ENCODE measurements around the gene FSD1L.

FSD1L gene

DNA sequence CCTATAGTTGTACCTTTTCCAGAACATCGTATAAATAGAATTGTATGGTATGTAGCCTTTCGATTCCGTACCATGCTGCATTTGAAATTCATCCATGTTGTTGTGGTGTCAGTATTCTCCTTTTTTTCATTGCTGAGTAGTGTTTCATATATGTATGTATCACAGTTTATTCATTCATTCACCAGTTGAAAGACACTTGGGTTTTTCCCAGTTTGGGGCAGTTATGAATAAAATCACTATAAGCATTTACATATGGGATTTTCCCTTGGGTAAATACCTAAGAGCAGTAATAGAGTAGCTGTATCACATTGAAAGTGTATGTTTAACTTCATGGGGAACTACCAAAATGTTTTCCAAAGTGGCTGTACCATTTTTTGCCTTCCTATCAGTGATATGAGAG, 94.0 kb downstream of the FSD1L start:
- Histone ChIP-seq H3K36me3 (ENCODE audit: control insufficient read depth in 2 of 2, insufficient read depth in 1 of 2, low read length in 2 of 2) (peaks cover 0 to 10% of the 10 kb centered on the region in 2 experiments; a peak in 1 of 3 replicates), H3K9me3 (ENCODE audit: control insufficient read depth, insufficient read depth, low read depth, low read length) (no peaks in the 10 kb centered on the region), H3K4me3 (ENCODE audit: low read depth, low read length) (no peak overlapping the region), H3K27ac (ENCODE audit: extremely low read depth, low read depth, low read length) (no peak overlapping the region), H3K4me1 (ENCODE audit: control insufficient read depth, insufficient read depth, low read length) (no peaks in the 10 kb centered on the region)
- TF ChIP-seq ZNF274 (IDR thresholded peaks at IDR 0.05; ENCODE audit: low read length) (no peak), ZNF274 (tag by site-specific recombination; IDR thresholded peaks at IDR 0.05; ENCODE audit: borderline replicate concordance) (no peak), ZNF112 (tag by site-specific recombination; IDR thresholded peaks at IDR 0.05) (no peak), ZNF530 (tag by site-specific recombination; IDR thresholded peaks at IDR 0.05; ENCODE audit: low read depth) (no peak), ZNF777 (tag by site-specific recombination; IDR thresholded peaks at IDR 0.05; ENCODE audit: borderline replicate concordance) (no peak), FEZF1 (tag by site-specific recombination; IDR thresholded peaks at IDR 0.05) (no peak), ZFHX2 (tag by site-specific recombination; conservative IDR thresholded peaks at IDR 0.05) (no peak), ZNF596 (tag by site-specific recombination; IDR thresholded peaks at IDR 0.05) (no peak), ZBTB7A (tag by site-specific recombination; IDR thresholded peaks at IDR 0.05; ENCODE audit: low read depth) (no peak), ZNF600 (tag by site-specific recombination; IDR thresholded peaks at IDR 0.05) (no peak), AEBP2 (tag by site-specific recombination; IDR thresholded peaks at IDR 0.05; ENCODE audit: borderline replicate concordance) (no peak), ZNF558 (tag by site-specific recombination; IDR thresholded peaks at IDR 0.05) (no peak), ZNF341 (tag by site-specific recombination; IDR thresholded peaks at IDR 0.05; ENCODE audit: low read depth) (no peak), ZNF311 (tag by site-specific recombination; IDR thresholded peaks at IDR 0.05; ENCODE audit: borderline replicate concordance) (no peak), ZNF510 (tag by site-specific recombination; IDR thresholded peaks at IDR 0.05; ENCODE audit: insufficient replicate concordance) (no peak), ZNF624 (tag by site-specific recombination; IDR thresholded peaks at IDR 0.05) (no peak)
- TF ChIP-seq, protein P1, sequence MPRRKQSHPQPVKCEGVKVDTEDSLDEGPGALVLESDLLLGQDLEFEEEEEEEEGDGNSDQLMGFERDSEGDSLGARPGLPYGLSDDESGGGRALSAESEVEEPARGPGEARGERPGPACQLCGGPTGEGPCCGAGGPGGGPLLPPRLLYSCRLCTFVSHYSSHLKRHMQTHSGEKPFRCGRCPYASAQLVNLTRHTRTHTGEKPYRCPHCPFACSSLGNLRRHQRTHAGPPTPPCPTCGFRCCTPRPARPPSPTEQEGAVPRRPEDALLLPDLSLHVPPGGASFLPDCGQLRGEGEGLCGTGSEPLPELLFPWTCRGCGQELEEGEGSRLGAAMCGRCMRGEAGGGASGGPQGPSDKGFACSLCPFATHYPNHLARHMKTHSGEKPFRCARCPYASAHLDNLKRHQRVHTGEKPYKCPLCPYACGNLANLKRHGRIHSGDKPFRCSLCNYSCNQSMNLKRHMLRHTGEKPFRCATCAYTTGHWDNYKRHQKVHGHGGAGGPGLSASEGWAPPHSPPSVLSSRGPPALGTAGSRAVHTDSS (tag by site-specific recombination; IDR thresholded peaks at IDR 0.05): no peak
- TF ChIP-seq, protein P2, sequence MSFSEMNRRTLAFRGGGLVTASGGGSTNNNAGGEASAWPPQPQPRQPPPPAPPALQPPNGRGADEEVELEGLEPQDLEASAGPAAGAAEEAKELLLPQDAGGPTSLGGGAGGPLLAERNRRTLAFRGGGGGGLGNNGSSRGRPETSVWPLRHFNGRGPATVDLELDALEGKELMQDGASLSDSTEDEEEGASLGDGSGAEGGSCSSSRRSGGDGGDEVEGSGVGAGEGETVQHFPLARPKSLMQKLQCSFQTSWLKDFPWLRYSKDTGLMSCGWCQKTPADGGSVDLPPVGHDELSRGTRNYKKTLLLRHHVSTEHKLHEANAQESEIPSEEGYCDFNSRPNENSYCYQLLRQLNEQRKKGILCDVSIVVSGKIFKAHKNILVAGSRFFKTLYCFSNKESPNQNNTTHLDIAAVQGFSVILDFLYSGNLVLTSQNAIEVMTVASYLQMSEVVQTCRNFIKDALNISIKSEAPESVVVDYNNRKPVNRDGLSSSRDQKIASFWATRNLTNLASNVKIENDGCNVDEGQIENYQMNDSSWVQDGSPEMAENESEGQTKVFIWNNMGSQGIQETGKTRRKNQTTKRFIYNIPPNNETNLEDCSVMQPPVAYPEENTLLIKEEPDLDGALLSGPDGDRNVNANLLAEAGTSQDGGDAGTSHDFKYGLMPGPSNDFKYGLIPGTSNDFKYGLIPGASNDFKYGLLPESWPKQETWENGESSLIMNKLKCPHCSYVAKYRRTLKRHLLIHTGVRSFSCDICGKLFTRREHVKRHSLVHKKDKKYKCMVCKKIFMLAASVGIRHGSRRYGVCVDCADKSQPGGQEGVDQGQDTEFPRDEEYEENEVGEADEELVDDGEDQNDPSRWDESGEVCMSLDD (tag by site-specific recombination; IDR thresholded peaks at IDR 0.05): no peak
- TF ChIP-seq, protein P3, sequence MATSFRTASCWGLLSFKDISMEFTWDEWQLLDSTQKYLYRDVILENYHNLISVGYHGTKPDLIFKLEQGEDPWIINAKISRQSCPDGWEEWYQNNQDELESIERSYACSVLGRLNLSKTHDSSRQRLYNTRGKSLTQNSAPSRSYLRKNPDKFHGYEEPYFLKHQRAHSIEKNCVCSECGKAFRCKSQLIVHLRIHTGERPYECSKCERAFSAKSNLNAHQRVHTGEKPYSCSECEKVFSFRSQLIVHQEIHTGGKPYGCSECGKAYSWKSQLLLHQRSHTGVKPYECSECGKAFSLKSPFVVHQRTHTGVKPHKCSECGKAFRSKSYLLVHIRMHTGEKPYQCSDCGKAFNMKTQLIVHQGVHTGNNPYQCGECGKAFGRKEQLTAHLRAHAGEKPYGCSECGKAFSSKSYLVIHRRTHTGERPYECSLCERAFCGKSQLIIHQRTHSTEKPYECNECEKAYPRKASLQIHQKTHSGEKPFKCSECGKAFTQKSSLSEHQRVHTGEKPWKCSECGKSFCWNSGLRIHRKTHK (tag by site-specific recombination; IDR thresholded peaks at IDR 0.05): no peak
- TF ChIP-seq, protein P4, sequence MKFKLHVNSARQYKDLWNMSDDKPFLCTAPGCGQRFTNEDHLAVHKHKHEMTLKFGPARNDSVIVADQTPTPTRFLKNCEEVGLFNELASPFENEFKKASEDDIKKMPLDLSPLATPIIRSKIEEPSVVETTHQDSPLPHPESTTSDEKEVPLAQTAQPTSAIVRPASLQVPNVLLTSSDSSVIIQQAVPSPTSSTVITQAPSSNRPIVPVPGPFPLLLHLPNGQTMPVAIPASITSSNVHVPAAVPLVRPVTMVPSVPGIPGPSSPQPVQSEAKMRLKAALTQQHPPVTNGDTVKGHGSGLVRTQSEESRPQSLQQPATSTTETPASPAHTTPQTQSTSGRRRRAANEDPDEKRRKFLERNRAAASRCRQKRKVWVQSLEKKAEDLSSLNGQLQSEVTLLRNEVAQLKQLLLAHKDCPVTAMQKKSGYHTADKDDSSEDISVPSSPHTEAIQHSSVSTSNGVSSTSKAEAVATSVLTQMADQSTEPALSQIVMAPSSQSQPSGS (tag by site-specific recombination; IDR thresholded peaks at IDR 0.05; ENCODE audit: low read depth): no peak
- POLR2A ChIA-PET: no interaction called here
- CTCF ChIA-PET: no interaction called here
